NCI-H510A (cell line): ENCODE results near the gene SLC9A9.

ENCODE experiments used
- DNase-seq: peaks from one replicate; lab custom pipeline; 2025; lab: John Stamatoyannopoulos, UW

SLC9A9 gene

GRCh38 chr3:143413372-143413771 is 434.9 kb downstream of the SLC9A9 start:
- DNase-seq, result no peak

- no peak for DNase-seq
These were observed 436.2 kb downstream of the SLC9A9 start for GRCh38 chr3:143412084-143412483.

- DNase-seq, result no peak
These were observed 438.0 kb downstream of the SLC9A9 start for GRCh38 chr3:143410259-143410658.

GRCh38 chr3:143408771-143409170 is 439.5 kb downstream of the SLC9A9 start:
- DNase-seq, result no peak

- no peak for DNase-seq
These were observed 445.7 kb downstream of the SLC9A9 start for GRCh38 chr3:143402602-143403001.

GRCh38 chr3:143396790-143397189 is 451.5 kb downstream of the SLC9A9 start:
- DNase-seq, result no peak

- DNase-seq, result no peak
These were observed 458.9 kb downstream of the SLC9A9 start for GRCh38 chr3:143389388-143389787.

- DNase-seq, result no peak
These were observed 460.8 kb downstream of the SLC9A9 start for GRCh38 chr3:143387425-143387824.

GRCh38 chr3:143384076-143384475 is 464.2 kb downstream of the SLC9A9 start:
- no peak for DNase-seq

- no peak for DNase-seq
These were observed 464.8 kb downstream of the SLC9A9 start for GRCh38 chr3:143383421-143383820.

GRCh38 chr3:143382816-143383215 is 465.5 kb downstream of the SLC9A9 start:
- DNase-seq, result no peak

GRCh38 chr3:143380449-143380848 is 467.8 kb downstream of the SLC9A9 start:
- DNase-seq, result no peak

GRCh38 chr3:143375698-143376097 is 472.6 kb downstream of the SLC9A9 start:
- DNase-seq, result no peak

GRCh38 chr3:143367171-143367570 is 481.1 kb downstream of the SLC9A9 start:
- DNase-seq, result no peak

GRCh38 chr3:143366672-143367071 is 481.6 kb downstream of the SLC9A9 start:
- DNase-seq, result no peak

- DNase-seq, result no peak
These were observed 484.3 kb downstream of the SLC9A9 start for GRCh38 chr3:143363949-143364348.

GRCh38 chr3:143363276-143363675 is 485.0 kb downstream of the SLC9A9 start:
- DNase-seq, result no peak

GRCh38 chr3:143362115-143362991 is 485.9 kb downstream of the SLC9A9 start:
- no peak for DNase-seq

GRCh38 chr3:143361589-143361988 is 486.7 kb downstream of the SLC9A9 start:
- DNase-seq, result no peak

GRCh38 chr3:143360244-143360643 is 488.0 kb downstream of the SLC9A9 start:
- DNase-seq, result no peak

GRCh38 chr3:143358793-143359491 is 489.3 kb downstream of the SLC9A9 start:
- DNase-seq, result no peak

- DNase-seq, result no peak
These were observed 490.0 kb downstream of the SLC9A9 start for GRCh38 chr3:143358155-143358792.

- DNase-seq, result no peak
These were observed 490.6 kb downstream of the SLC9A9 start for GRCh38 chr3:143357700-143358099.
